Retinal pigment epithelial cell (primary cell): ENCODE measurements around the gene DGAT2.
A peak's percentile ranks its signal among the peaks of the same experiment; 100 is the strongest.

Experiments used
- DNase-seq: peaks from one replicate; pipeline ENCODE4 v3.0.0-alpha.2; 2010; ENCODE audit warnings: low read depth
- H3K4me3 ChIP-seq: 2 replicates; pipeline ENCODE4 v1.5.1; 2011; ENCODE audit warnings: mild to moderate bottlenecking, low read length, control low read depth, moderate library complexity
- CTCF ChIP-seq: conservative IDR thresholded peaks from 2 replicates; pipeline ENCODE4 v1.5.1; 2011; ENCODE audit warnings: low read depth, low read length, control low read depth, inconsistent platforms

DGAT2 gene

GRCh38 chr11:75811485-75811884 is 42.9 kb downstream of the DGAT2 start:
- TF ChIP-seq CTCF = no peak
- DNase-seq = no peak
- H3K4me3 ChIP-seq = no peak overlapping the region

GRCh38 chr11:75812542-75813040 is 44.0 kb downstream of the DGAT2 start:
- no peak for DNase-seq
- no peak overlapping the region for H3K4me3 ChIP-seq
- TF ChIP-seq CTCF = no peak

GRCh38 chr11:75813124-75813523 is 44.5 kb downstream of the DGAT2 start:
- TF ChIP-seq CTCF = no peak
- no peak overlapping the region for H3K4me3 ChIP-seq

GRCh38 chr11:75813622-75814039 is 45.1 kb downstream of the DGAT2 start:
- DNase-seq = no peak
- no peak for TF ChIP-seq CTCF
- H3K4me3 ChIP-seq = no peak overlapping the region

More at GRCh38 chr11:75813124-75813523, 44.5 kb downstream of the DGAT2 start:
- DNase-seq = no peak

- peak overlapping the region; percentile 84 for H3K4me3 ChIP-seq
- peak; percentile 41 for DNase-seq
- TF ChIP-seq CTCF = no peak
These were observed 45.7 kb downstream of the DGAT2 start for GRCh38 chr11:75814363-75814676.

- peak; percentile 99 for DNase-seq
- H3K4me3 ChIP-seq = peak within 1 kb of the TSS; percentile 84
- peak; percentile 7 for TF ChIP-seq CTCF
These were observed 46.2 kb downstream of the DGAT2 start, which contains the start of gene UVRAG for GRCh38 chr11:75814677-75815344. Gene UVRAG, plus strand, starts transcription at chr11:75815210. Its CDS starts 198 bp downstream, at chr11:75815408.
